Endometrial microvascular endothelial cells (primary cell): Measurements from ENCODE around the gene MTIF2. TPM values are rescaled to one million over a fixed set of nuclear protein-coding genes. Genes with fewer than 3 reads are reported as not detected.
"Not testable (repeated sequence)": the region's sequence is repeated elsewhere in the genome, so short reads cannot be mapped to it uniquely, and the experiment has no call there.

Experiments
- in situ Hi-C: cut with HindIII; loops from 2 replicates; pipeline ENCODE4 v1.10.0; 2017; ENCODE audit warnings: low sequenced_read_pairs, low pct_unique_long_range_greater_than_20kb; ENCODE audit errors: inconsistent ontology term
- total RNA-seq: library from RNA; depleted of rRNA; stranded (reverse); fragments of >200 nt; gene quantifications from one replicate; pipeline ENCODE4 v1.2.3, GENCODE V29; 2015; ENCODE audit errors: inconsistent ontology term

The MTIF2 gene
- total RNA-seq, 1 donor from 2014 or later = 26.1 TPM

GRCh38 chr2:55247025-55247424 is 22.0 kb downstream of the MTIF2 start:
- in situ Hi-C loops = no loop called here

GRCh38 chr2:55245411-55245810 is 23.6 kb downstream of the MTIF2 start:
- in situ Hi-C loops = no loop called here

GRCh38 chr2:55242617-55243016 is 26.4 kb downstream of the MTIF2 start:
- in situ Hi-C loops = no loop called here

GRCh38 chr2:55241582-55241981 is 27.4 kb downstream of the MTIF2 start:
- in situ Hi-C loops = not testable (repeated sequence)

DNA sequence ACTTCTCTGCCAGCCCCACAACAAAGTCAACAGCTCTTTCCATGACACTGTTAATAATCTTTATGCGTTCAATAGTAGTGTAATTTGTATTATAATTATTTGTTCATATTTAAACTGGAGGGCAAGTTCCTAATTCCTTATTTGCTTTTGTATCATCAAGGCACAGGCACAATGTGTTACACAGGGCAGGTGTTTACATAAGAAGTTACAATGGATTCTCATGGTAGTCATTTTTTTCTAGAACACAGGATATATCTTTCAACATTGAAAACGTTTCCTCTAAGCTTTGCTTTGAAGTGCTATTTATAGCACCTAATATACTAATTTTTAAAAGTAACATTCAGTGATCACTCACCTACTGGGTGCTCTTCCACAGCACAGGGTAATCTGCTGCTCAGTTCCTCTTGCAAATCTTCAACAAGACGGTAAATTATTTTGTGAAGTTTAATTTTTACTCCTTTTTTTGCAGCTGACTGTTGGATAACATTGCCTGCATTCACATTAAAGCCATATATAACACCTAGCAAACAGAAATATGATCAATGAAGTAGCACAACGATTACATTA is 29.3 kb downstream of the MTIF2 start:
- in situ Hi-C loops = no loop called here

DNA sequence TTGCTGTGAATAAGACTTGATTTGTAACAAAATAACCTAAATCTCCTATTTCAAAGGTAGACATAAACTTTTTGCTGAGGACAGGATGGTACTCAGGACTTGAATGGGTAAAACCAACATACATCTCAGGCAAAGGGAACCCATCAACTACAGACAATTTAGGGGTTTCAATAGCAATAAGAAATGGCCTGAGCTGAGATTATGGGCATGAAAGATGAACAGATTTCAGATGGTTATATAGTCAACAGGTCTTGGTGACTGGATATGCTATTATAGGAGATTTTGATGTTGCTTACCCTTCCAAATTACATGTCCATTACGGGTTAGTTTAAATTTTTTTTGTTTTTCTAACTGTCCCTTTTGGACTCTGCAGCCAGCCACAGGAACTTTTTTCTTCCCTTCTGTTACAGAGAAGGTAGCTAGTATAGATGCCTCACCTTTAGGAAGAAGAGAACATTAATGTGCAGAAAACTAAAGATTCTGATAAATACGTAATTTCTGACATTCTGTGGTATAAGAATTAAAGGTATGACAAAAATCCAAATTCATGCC is 32.0 kb downstream of the MTIF2 start:
- in situ Hi-C loops = no loop called here

- in situ Hi-C loops = no loop called here
These were observed 33.1 kb downstream of the MTIF2 start for GRCh38 chr2:55235724-55236538.

DNA sequence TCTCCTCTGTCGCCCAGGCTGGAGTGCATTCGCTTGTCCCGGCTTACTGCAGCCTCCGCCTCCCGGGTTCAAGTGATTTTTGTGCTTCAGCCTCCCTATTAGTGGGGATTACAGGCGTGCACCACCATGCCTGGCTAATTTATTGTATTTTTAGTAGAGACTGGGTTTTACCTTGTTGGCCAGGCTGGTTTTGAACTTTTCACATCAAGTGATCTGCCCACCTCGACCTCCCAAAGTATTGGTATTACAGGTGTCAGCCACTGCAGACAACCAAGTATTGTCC is 35.4 kb downstream of the MTIF2 start:
- in situ Hi-C loops = no loop called here

- in situ Hi-C loops = no loop called here
These were observed 36.0 kb downstream of the MTIF2 start for GRCh38 chr2:55232863-55233657.

DNA sequence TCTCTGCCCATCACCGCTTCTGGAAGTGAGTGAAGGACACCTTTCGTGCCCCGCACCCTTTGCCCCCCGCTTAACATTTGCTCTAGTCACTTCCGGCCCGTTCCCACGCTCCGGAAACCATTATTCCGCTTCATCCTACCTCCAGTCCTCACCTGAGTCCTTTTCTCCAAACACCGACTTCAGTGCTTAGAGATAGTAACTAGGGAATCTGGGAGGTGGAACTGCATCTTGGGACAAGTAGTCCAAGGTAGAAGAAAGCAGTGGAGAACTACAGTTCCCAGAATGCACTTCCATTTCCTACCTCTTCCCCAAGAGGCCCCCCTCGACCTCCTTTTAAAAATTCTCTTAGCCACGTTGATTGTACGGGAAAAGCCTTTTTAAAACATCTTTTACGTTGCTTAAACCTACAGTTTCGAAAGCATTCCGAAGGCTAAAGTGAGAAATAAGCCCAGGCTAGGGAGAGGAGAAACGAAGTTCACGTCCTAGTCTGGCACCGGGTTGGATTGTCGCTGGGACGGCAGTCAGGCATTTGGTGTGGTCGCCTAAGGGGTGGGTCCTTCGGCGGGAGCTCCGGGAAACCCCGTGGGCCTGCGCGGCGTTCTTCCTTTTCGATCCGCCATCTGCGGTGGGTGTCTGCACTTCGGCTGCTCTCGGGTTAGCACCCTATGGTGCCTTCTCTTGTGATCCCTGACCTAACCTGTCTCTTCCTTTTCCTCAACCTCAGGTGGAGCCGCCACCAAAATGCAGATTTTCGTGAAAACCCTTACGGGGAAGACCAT is 36.8 kb downstream of the MTIF2 start, which contains the start of the genes CLHC1 and RPS27A:
TSS of gene CLHC1 (minus strand) at position 210 of the 779 bp plus-strand sequence. CDS start 9,882 bp downstream, outside the sequence.
TSS of gene RPS27A (plus strand) at position 605 of the 779 bp plus-strand sequence. CDS start at position 742, 137 bp downstream.
- in situ Hi-C loops = no loop called here

- in situ Hi-C loops = no loop called here
These were observed 37.4 kb downstream of the MTIF2 start for GRCh38 chr2:55231546-55232083.

- in situ Hi-C loops = no loop called here
These were observed 38.5 kb downstream of the MTIF2 start for GRCh38 chr2:55230551-55230950.

GRCh38 chr2:55229221-55229620 is 39.8 kb downstream of the MTIF2 start:
- in situ Hi-C loops = no loop called here

DNA sequence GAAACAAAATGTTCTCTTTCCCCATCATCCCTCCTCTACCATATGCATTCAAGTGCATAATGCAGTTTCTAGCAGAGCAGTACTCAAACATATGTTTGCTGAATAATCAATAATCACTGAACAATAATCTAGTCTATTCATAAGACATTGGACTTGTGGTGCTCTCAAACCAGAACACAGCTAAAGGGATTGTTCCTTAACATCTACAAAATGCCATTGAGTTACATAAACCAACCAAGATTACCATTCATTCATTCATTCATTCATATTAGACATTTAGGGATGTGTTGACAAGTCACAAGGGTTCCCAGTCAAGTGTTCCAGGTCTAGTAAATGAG is 40.8 kb downstream of the MTIF2 start:
- in situ Hi-C loops = no loop called here

DNA sequence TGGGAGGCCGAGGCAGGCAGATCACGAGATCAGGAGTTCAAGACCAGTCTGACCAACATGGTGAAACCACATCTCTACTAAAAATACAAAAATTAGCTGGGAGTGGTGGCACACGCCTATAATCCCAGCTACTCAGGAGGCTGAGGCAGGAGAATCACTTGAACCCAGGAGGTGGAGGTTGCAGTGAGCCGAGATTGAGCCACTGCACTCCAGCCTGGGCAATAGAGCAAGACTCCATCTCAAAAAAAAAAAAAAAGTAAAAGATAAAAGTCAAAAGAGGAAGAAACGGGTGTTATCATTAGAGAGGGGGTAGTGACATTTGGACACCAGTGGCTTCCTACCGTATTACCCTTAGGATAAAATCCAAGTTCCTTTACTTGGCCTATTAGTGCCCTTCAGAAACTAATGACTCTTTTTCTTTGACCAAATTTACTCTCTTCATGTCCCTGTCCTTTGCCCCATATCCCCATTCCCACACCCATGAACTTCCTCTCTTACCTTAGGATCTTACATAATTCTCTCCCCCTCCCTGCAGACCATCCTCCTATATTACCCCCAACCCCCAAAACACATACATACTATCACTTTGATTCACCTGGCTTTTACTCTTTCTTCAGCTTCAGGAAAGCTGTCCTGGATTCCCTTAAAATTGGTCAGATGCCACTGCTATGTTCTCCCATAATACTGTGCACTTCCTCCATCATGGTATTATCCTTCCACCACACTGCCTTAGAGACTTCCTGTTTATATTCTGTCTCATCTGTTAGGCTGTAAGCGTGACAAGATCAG is 41.4 kb downstream of the MTIF2 start:
- in situ Hi-C loops = not testable (repeated sequence)

DNA sequence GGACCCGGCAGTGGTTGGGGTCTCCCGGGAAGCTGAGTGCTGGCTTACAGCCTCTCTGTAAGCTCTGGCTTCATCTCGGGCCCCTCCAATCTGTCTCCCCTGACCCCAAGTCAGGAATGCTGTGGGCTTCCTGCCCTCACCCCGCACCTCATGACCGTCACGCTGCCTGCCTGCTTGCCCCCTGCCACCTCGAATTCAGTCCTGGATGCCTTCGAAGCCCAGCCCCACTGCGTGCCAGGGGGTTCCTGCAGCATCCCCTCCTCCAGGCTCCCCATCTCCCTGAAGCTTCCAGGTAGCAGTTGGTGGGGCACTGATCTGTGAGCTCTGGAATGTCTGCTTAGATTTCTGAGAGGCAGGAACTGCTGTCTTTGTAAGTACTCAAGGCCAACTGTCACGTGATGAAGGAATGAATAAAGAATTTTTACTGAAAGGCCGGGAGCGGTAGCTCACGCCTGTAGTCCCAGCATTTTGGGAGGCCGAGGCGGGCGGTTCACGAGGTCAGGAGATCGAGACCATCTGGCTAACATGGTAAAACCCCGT is 43.5 kb downstream of the MTIF2 start:
- in situ Hi-C loops = no loop called here

- in situ Hi-C loops = no loop called here
These were observed 44.2 kb downstream of the MTIF2 start for GRCh38 chr2:55224761-55225261.
